ENCODE measurements around the gene MAIP1. TPM values are rescaled to one million over a fixed set of nuclear protein-coding genes. Genes with fewer than 3 reads are reported as not detected.

Gene MAIP1
- total RNA-seq, 1 experiment from 2014 or later = 31.0 TPM

DNA sequence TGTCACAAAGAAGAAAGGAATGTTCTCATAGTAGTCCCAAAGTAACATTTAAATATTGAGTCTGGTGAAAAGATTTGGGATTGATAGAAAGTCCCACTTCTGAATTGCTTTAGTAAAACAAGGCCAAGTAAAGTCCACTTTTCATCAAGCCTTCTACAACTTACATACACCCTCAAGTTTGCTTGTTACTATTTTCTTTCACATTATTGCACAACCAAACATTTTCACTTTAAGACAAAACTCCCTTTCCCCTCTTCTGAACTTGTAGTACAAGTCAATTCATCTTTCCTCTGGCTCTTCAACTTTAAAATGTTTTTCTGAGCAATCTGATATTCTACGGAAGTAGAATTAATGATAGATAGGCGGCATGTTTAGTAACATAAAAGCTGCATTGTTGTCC lies 11.0 kb downstream of the MAIP1 start:
- no peaks in the 10 kb centered on the region for H3K9me3 ChIP-seq (ENCODE audit: low read depth, low read length, poor library complexity, severe bottlenecking)
- H3K4me3 ChIP-seq (ENCODE audit: low read depth, low read length, poor library complexity, severe bottlenecking) = no peak overlapping the region
- H3K27me3 ChIP-seq (replicated peaks; ENCODE audit: insufficient read depth, low read depth, low read length, poor library complexity) = no peaks in the 10 kb centered on the region
- TF ChIP-seq EZH2 (IDR thresholded peaks at IDR 0.05; ENCODE audit: borderline replicate concordance, low read depth, low read length, poor library complexity, severe bottlenecking) = no peak
- TF ChIP-seq, protein P1, sequence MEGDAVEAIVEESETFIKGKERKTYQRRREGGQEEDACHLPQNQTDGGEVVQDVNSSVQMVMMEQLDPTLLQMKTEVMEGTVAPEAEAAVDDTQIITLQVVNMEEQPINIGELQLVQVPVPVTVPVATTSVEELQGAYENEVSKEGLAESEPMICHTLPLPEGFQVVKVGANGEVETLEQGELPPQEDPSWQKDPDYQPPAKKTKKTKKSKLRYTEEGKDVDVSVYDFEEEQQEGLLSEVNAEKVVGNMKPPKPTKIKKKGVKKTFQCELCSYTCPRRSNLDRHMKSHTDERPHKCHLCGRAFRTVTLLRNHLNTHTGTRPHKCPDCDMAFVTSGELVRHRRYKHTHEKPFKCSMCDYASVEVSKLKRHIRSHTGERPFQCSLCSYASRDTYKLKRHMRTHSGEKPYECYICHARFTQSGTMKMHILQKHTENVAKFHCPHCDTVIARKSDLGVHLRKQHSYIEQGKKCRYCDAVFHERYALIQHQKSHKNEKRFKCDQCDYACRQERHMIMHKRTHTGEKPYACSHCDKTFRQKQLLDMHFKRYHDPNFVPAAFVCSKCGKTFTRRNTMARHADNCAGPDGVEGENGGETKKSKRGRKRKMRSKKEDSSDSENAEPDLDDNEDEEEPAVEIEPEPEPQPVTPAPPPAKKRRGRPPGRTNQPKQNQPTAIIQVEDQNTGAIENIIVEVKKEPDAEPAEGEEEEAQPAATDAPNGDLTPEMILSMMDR (conservative IDR thresholded peaks at IDR 0.05; ENCODE audit: low read depth, low read length) = no peak
- ChIA-PET POLR2A (ENCODE audit: low non-redundant PET) (no interaction called here), CTCF (no interaction called here)
- intact Hi-C loops (cut with micrococcal nuclease; ENCODE audit: unreplicated experiment) = no loop called here
- no peaks in the 10 kb centered on the region for H3K4me1 ChIP-seq (ENCODE audit: insufficient read depth, low read length, poor library complexity, severe bottlenecking)
- no TSS peak for BruUV-seq (replicated peaks)
- H3K36me3 ChIP-seq (ENCODE audit: insufficient read depth, low read length, poor library complexity, severe bottlenecking) = peaks cover 30% of the 10 kb centered on the region
- H3K27ac ChIP-seq (ENCODE audit: low read depth, low read length, poor library complexity, severe bottlenecking) = no peak overlapping the region
- DNase-seq (ENCODE audit: low spot score) = no peak

DNA sequence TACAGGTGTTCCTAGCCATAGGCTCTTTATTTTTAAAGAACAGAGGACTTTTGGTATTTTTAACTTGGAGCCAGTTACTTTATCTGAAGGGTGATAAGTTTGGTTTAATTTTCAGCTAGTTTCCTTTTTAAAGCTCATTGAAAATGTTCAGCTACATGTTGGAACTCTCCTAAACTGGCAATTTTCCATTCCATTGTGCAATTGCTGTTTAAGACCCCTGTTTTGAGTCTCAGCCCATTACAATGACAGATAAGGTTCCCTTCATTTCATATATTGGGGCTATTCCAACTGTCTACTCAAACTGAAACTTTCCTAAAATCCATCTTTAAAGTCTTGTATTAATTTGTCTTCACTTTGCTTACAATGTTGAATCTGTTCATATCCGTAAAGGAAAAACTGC lies 11.6 kb downstream of the MAIP1 start:
- Histone ChIP-seq H3K9me3 (ENCODE audit: low read depth, low read length, poor library complexity, severe bottlenecking) (no peaks in the 10 kb centered on the region), H3K4me3 (ENCODE audit: low read depth, low read length, poor library complexity, severe bottlenecking) (no peak overlapping the region), H3K4me1 (ENCODE audit: insufficient read depth, low read length, poor library complexity, severe bottlenecking) (no peaks in the 10 kb centered on the region), H3K27ac (ENCODE audit: low read depth, low read length, poor library complexity, severe bottlenecking) (no peak overlapping the region), H3K27me3 (replicated peaks; ENCODE audit: insufficient read depth, low read depth, low read length, poor library complexity) (no peaks in the 10 kb centered on the region), H3K36me3 (ENCODE audit: insufficient read depth, low read length, poor library complexity, severe bottlenecking) (peaks cover 25% of the 10 kb centered on the region)
- ChIA-PET CTCF (no interaction called here), POLR2A (ENCODE audit: low non-redundant PET) (no interaction called here)
- TF ChIP-seq, protein P1 (conservative IDR thresholded peaks at IDR 0.05; ENCODE audit: low read depth, low read length) = no peak
- no peak for TF ChIP-seq EZH2 (IDR thresholded peaks at IDR 0.05; ENCODE audit: borderline replicate concordance, low read depth, low read length, poor library complexity, severe bottlenecking)
- BruUV-seq (replicated peaks) = no TSS peak
- intact Hi-C loops (cut with micrococcal nuclease; ENCODE audit: unreplicated experiment) = no loop called here
- no peak for DNase-seq (ENCODE audit: low spot score)

DNA sequence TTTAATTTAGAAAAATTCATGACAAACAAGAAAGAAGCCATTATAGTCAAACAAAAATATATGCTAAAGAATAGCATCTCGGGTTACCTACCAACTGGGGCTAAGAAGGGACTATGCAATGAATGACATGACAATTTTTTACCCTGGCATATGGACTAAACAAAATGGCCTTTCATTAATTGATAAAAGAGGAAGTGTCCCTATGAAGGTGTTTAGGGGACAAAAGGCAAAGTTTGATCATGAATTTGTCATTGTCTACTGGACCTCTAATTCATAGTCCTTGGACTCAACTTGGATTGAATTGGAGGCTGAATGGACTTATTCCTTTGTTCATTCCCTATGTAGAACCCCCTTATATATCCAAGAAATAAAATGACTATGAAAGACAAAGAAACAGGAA lies 12.7 kb downstream of the MAIP1 start:
- Histone ChIP-seq H3K9me3 (ENCODE audit: low read depth, low read length, poor library complexity, severe bottlenecking) (no peaks in the 10 kb centered on the region), H3K36me3 (ENCODE audit: insufficient read depth, low read length, poor library complexity, severe bottlenecking) (peaks cover 16% of the 10 kb centered on the region), H3K27ac (ENCODE audit: low read depth, low read length, poor library complexity, severe bottlenecking) (no peak overlapping the region), H3K4me1 (ENCODE audit: insufficient read depth, low read length, poor library complexity, severe bottlenecking) (no peaks in the 10 kb centered on the region), H3K4me3 (ENCODE audit: low read depth, low read length, poor library complexity, severe bottlenecking) (no peak overlapping the region), H3K27me3 (replicated peaks; ENCODE audit: insufficient read depth, low read depth, low read length, poor library complexity) (no peaks in the 10 kb centered on the region)
- no peak for TF ChIP-seq EZH2 (IDR thresholded peaks at IDR 0.05; ENCODE audit: borderline replicate concordance, low read depth, low read length, poor library complexity, severe bottlenecking)
- TF ChIP-seq, protein P1 (conservative IDR thresholded peaks at IDR 0.05; ENCODE audit: low read depth, low read length) = no peak
- ChIA-PET POLR2A (ENCODE audit: low non-redundant PET) (no interaction called here), CTCF (no interaction called here)
- DNase-seq (ENCODE audit: low spot score) = no peak
- no TSS peak for BruUV-seq (replicated peaks)
- intact Hi-C loops (cut with micrococcal nuclease; ENCODE audit: unreplicated experiment) = no loop called here
